OCI-M2 (cell line): Measurements from ENCODE around the gene GPR31.

Experiments used
- DNase-seq: peaks from one replicate; lab custom pipeline; 2025; ENCODE audit not compliant: unreplicated experiment; lab: John Stamatoyannopoulos, UW

GPR31 gene

GRCh38 chr6:167119670-167120582 is 37.9 kb downstream of the GPR31 start:
- no peak for DNase-seq

GRCh38 chr6:167118839-167119238 is 38.9 kb downstream of the GPR31 start:
- no peak for DNase-seq

- no peak for DNase-seq
These were observed 39.8 kb downstream of the GPR31 start for GRCh38 chr6:167118006-167118405.

GRCh38 chr6:167116838-167117228 is 40.9 kb downstream of the GPR31 start:
- no peak for DNase-seq

- DNase-seq = no peak
These were observed 41.5 kb downstream of the GPR31 start for GRCh38 chr6:167116109-167116837.

GRCh38 chr6:167115054-167115453 is 42.7 kb downstream of the GPR31 start:
- DNase-seq = no peak

GRCh38 chr6:167113935-167114910 is 43.6 kb downstream of the GPR31 start:
- DNase-seq = no peak

- DNase-seq = no peak
These were observed 44.6 kb downstream of the GPR31 start for GRCh38 chr6:167113047-167113754.

- DNase-seq = no peak
These were observed 45.4 kb downstream of the GPR31 start for GRCh38 chr6:167112421-167112820.

GRCh38 chr6:167111597-167111996 is 46.2 kb downstream of the GPR31 start:
- DNase-seq = no peak

- DNase-seq = no peak
These were observed 48.1 kb downstream of the GPR31 start for GRCh38 chr6:167109651-167110050.

- no peak for DNase-seq
These were observed 49.5 kb downstream of the GPR31 start for GRCh38 chr6:167108278-167108677.

GRCh38 chr6:167107787-167108186 is 50.0 kb downstream of the GPR31 start:
- DNase-seq = no peak

GRCh38 chr6:167106406-167106805 is 51.4 kb downstream of the GPR31 start:
- no peak for DNase-seq
